Ovary (tissue), 3 donors: Measurements from ENCODE around the gene DMRT3.

Experiments used
- CTCF ChIP-seq, 3 donors: fragments of 450-650 bp in 2 of 3; fragments of 200-600 bp in 1 of 3; IDR thresholded peaks; one replicate each; pipeline versions ENCODE4 v1.5.1 to v1.8.0; 2016 to 2022; ENCODE audit warnings: antibody characterized with exemption in 3 of 3, mild to moderate bottlenecking in 1 of 3
- EP300 ChIP-seq: sonication (generic); formaldehyde crosslinking; IDR thresholded peaks from one replicate; pipeline ENCODE4 v1.6.1; 2017; ENCODE audit warnings: antibody characterized with exemption
- POLR2A ChIP-seq: fragments of 450-650 bp; IDR thresholded peaks from one replicate; pipeline ENCODE4 v1.6.1; 2017; ENCODE audit warnings: antibody characterized with exemption, mild to moderate bottlenecking, moderate library complexity
- donor health status: DM: no; HTN: no; CAD: no.

GRCh38 chr9:947985-948384 lies 28.5 kb upstream of the DMRT3 start:
- TF ChIP-seq CTCF (IDR thresholded peaks at IDR 0.05) (no peak), POLR2A (no peak), EP300 (no peak)
